Stimulated activated CD8-positive, alpha-beta memory T cell treated with anti-CD3 and anti-CD28 coated beads, Interleukin-4, amount 100 ng/mL, for 48 hours (primary cell): ENCODE results near the gene CEP85L.

Source experiments
- DNase-seq: peaks from one replicate; pipeline ENCODE4 v3.0.0-alpha.2; 2020

The CEP85L gene

DNA sequence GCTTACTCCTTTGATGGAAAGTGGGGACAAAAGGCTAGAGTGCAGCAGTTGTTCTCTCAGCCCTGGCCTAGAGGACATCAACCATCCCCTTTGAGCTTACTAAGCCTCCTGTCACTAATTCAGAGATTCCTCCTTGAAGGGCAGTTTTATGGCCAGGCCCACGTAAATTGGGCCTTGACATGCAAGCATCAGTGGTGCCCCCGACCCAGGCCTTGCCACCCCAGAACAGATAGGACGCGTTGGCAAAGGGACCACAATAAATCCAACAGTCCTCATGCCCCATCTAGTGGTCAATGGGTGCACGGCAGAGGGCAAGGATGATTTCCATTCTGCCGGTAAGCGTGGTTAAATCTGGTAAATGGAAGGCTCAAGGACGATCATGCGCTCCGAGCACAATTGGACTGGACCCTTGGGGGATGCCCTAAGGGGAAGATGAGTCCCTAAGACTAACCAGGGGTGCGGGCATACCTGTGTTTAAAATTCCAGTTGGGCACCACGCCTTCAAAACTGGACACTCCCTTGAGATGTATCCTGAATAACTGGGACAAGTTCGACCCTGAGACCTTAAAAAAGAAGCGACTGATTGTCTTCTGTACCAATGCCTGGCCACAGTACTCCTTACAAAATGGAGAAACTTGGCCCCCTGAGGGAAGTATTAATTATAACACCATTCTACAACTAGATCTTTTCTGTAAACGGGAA lies 32.6 kb downstream of the CEP85L start:
- DNase-seq = peak; percentile 78

DNA sequence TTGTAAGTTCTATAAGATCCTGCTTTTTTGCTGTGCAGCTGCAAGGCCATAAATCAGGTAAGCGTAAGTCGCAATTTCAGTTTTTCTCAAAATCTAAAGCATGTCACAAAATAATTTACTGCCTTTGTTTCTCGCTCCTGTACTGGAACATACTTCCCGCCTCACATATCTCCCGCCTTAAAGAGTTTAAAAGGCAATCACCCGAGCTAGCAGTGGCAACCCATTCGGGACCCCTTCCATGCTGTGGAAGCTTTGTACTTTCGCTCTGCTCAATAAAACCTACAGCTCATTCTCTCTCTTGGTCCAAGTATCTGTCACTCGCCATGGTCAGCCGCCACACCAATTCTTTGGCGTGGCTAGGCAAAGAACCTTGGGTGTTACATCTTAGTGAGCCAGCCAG lies 34.0 kb downstream of the CEP85L start:
- no peak for DNase-seq

DNA sequence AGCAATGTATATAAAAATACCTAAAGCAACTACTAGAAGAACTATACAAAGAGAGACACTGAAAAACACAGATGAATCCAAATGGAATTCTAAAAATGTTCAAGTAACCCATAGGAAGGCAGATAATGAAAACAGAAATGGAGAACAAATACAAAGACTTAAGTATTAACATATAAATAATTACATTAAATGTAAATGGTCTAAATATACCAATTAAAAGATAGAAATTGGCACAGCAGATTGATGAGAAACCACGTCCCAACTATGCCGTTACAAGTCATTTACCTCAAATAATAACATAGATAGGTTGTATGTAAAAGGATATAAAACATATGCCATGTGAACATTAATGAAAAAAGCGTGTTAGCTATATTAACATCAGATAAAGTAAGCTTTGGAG lies 40.1 kb downstream of the CEP85L start:
- no peak for DNase-seq

DNA sequence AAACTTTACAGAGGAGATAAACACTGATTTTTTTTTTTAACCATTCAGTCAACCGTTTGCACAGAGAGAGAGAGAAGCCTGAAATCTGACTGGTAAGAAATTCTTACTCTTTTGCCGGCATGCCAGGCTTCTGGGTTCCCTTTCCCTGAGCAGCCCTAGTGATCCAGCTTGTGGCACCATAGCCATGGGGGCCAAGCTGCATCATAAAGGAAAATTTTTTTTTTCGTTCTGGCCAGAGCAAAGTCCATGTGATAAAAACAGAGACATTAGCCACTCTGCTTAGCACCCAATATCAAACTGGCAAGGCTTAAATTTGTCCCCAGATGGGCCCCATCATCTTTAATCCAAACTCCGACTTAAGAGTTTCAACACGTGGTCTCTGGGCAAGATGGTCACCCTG lies 44.5 kb downstream of the CEP85L start:
- DNase-seq = no peak

DNA sequence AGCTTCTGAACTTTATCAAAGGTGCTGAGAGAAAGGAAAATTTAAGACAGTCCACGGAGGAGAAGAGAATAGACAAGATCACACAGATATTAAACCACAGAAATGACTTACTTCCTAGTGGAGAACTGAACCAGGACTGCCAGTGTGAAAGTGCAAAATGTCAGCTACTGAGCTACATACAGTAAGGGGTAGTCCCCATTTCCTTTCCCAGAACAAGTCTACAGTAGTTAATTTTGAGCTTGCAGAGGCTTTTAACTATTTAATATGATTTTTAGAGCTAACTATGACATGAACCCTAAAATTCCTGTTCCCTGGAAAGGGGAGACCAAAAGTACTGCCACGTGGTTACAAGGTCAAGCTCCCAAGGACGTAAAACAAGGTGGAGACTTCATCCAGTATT lies 45.1 kb downstream of the CEP85L start:
- DNase-seq = no peak

DNA sequence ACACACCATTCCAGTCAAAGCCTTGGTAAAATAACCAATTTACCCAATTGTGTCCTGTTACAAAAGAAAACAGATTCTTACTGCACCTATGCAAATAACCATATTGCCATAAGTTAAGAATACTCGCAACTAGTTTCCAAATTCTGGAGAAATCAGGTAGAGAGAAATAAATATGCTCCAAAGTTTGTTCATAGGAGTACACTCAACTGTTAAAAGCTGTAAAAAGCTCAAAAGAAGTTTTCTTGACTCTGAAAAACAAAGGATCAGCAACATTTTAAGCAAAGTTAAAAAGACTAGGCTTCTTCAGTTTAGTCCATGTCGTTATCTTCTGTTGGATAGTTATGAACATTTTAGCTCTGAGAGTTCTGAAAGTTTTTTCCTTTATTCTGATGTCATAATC lies 48.0 kb downstream of the CEP85L start:
- DNase-seq = no peak

DNA sequence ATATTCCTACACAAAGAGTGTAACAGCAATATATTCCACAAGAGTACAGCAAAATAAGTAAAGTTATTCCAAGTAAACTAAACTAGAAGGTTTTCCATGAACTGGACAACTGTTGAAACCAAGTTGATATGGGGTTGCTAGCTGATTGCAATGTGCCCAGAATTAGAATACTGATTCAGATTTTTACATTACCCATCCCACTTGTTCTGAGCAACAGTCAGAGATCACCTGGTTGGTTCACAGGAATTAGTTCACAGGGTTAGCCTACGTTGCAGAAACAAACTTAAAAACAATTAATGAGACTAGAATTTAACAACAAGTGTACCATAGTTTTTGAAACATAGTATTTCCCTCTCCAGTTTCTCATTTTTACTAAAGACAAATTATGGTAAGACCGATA lies 49.1 kb downstream of the CEP85L start:
- no peak for DNase-seq

DNA sequence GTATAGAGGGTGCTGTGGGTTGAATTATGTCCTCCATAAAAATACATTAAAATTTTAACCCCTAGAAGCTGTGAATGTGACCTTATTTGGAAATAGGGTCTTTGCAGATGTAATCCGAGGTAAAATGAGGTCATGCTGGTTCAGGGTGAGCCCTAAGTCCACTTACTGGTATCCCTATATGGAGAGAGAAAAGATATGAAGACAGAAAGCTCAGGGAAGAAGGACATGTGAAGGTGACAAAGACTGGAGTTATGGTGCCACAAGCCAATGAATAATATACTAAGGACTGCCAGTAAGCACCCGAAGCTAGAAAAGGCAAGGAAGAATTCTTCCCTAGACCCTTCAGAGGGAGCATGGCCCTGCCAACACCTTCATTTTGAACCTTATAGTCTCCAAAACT lies 53.1 kb downstream of the CEP85L start:
- no peak for DNase-seq

DNA sequence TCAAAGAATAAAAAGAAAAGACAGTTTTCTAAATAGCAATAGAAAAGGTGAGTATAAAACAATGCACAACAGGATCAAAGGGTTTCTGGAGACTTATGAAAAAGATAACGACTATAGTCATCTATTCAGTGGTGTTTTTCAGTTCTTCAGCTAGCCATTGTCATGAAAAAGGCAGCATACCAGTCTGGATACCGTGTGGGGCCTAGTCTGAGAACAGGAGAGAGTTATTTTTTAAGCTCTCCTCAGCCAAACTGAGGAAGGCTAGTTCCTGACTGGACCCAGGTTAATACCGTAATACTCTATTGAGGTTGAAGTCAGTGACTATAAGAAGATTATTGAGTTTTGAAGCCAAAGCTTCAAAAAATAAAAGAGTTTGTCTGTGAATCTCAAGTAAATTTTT lies 53.8 kb downstream of the CEP85L start:
- no peak for DNase-seq

DNA sequence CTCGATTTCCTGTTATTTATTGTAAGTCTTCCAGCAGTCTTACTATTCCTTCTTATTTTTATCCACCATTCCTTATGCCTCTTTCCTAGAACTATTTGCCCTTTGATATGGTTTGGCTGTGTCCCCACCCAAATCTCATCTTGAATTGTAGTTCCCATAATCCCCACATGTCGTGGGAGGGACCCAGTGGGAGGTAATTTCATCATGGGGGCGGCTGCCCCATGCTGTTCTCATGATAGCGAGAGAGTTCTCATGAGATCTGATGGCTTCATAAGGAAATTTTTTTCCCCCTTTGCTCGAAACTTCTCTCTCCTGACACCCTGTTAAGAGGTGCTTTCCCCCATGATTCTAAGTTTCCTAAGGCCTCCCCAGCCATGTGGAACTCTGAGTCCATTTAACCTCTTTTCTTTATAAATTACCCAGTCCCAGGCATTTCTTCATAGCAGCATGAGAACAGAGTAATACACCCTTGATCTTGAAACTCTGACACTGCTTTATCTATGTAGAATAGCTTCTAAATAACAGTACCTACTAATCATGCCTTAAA lies 54.5 kb downstream of the CEP85L start:
- no peak for DNase-seq

DNA sequence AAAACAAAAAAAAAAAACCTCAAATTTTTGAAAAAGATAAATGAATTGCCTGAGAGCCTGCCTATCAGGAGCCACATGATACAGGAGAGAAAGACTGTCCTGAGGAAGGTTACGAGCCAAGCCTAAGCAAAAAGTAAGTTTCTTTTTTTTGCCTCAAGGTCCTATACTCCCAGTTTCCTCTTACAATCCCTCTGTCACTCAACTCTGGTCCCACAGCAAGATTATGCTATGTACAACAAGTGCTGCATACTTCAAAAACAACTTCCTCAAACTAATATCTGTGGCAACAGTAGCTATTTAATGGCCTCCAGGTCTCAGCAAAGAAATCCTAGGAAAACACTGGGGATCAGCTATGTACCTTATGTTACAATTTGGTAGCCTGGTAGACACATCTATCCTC lies 56.5 kb downstream of the CEP85L start:
- no peak for DNase-seq

DNA sequence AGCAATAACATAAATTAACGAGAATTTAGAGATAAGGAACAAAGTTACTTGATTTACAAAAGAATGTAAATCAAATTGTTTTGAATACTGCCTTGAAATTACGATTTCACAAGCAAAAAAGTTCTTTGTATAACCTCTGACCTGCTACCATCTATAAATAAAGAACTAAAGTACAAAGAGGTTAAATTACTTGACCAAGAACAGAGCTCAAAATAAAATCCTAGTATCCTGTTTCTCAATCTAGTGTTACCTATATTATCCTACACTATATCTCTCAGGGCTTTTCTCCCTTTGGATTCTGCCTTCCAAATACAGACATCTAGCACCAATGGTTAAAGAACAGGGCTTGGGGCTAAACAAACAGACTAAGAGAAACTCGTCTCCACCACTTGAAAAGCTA lies 59.5 kb downstream of the CEP85L start:
- no peak for DNase-seq

DNA sequence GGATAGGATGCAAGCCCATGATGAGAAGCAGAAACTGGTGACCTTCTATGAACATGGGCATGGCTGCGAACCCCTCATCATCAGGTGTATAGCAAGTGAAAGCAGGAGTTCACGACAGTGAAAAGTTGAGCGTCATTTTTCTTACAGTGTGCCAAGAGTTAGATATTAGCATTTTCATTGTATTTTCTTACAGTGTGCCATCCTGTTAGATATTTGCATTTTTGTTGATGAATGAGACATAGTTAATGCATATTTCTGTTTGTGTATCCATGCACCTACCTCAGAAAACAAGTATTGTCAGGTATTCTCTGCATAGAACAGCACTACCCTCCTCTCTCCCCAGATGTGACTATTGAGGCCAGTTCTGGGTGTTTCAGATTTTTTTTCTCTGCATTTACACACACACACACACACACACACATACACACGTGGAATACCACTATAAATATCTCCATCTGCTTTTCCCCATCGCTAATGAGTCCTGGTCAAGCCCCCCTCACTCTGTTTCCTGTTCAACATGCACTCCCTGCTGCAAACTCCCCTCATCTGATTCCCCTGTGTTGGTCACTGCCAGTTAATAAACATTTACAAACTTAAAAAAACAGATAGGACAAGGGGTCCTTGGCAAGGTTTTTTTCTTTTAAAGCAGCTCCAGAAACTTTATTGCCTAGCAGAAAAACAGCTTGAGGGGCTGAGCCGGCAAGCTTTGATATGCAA lies 61.6 kb downstream of the CEP85L start:
- DNase-seq = no peak

DNA sequence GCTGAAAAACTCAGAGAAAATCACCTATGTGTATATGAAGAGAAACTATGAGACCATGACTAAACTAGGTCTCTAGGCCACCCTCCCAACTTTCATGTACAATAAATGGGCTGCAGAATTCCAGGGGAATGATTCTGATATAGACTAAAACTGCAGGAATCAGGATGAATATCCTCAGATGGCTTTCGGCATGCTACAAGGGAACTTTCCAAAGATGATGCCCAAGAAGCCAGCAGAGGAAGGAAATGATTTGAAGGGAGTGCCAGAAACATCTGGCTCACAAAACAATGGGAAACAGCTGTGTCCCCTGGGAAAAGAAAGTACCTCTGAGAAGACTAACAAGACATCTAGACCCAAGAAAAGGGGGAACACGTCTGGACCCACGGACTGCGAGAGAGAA lies 62.2 kb downstream of the CEP85L start:
- DNase-seq = no peak

DNA sequence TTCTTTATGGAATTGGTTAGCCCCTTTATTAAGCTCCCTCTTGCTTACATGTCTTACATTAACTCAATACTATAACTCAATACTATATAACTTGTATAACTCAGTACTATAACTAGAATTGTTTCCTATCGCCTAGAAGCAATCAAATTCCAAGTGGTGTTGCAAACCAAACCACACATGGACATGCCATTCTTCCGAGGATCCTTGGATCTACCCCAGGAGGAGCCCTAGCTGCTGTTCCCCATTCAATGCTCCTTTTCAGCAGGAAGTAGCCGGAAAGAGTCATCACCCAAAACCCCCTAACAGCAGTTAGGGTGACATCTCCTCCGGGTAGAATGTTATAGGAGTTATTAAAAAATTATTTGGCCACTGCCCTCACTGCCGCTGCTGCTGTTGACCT lies 62.8 kb downstream of the CEP85L start:
- DNase-seq = no peak

DNA sequence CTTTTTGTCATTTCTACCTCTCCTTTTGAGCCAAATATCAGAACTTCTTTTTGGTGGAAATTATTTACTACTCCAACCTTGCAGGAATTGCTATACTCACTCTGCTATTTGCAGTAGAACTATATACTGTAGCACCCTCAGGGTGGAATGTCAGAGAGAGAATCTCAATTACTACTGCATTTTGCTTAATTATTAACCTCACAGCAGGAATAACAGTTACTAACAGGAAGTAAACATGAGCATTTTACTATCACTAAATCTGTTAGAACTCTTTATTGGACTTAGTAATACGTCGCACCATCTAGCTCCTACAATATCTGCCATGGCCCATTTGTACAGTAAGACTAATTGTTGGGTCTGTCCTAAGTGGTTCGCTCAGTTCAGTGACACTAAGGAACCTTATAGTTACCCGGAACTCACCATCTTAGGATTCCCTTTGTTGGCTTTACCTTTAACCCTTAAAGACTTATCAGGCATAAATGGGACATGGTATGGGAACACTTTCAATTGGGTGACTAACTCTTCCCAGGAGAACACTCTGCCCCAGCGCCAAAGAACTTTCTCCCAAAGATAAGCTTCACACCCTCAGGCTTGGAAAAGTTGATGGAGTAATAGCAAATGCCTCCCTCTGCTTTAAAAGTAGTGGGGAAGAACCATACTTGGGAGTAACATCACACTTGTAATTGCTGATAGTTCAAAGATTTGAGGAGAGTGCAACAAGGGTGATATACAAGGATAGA lies 64.5 kb downstream of the CEP85L start:
- no peak for DNase-seq

DNA sequence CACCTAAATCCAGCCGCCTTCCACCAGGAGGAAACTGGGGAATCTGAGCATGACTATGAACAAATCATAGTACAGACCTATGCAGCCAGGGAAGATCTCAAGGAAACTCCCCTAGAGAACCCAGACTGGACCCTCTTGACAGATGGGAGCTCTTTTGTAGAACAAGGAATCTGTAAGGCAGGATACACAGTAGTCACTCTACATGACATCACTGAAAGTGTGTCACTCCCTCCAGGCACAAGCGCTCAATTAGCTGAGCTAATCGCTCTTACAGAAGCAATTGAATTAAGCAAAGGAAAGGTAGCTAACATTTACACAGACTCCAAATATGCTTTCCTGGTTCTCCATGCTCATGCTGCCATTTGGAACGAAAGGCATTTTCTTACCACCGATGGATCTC lies 66.5 kb downstream of the CEP85L start:
- DNase-seq = no peak

DNA sequence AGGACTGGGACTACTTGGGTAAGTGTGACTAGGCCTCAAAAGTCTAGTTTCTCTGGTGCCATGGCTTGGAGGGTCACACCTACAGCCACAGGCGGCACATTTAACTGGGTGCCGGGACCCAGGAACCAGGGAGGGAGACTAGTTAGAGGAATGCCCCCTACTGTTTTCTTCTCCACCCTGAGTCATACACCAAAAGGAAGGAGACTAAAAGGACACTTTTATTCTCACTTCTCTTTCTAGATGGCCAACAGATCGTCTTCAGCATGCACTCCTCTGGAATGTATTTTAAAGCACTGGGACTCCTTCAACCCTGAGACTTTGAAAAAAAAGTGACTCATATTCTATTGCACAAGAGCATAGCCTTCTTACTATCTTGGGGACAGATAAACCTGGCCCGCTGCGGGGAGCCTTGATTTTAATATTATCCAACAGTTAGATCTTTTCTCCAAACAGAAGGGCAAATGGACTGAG lies 69.9 kb downstream of the CEP85L start:
- DNase-seq = no peak

DNA sequence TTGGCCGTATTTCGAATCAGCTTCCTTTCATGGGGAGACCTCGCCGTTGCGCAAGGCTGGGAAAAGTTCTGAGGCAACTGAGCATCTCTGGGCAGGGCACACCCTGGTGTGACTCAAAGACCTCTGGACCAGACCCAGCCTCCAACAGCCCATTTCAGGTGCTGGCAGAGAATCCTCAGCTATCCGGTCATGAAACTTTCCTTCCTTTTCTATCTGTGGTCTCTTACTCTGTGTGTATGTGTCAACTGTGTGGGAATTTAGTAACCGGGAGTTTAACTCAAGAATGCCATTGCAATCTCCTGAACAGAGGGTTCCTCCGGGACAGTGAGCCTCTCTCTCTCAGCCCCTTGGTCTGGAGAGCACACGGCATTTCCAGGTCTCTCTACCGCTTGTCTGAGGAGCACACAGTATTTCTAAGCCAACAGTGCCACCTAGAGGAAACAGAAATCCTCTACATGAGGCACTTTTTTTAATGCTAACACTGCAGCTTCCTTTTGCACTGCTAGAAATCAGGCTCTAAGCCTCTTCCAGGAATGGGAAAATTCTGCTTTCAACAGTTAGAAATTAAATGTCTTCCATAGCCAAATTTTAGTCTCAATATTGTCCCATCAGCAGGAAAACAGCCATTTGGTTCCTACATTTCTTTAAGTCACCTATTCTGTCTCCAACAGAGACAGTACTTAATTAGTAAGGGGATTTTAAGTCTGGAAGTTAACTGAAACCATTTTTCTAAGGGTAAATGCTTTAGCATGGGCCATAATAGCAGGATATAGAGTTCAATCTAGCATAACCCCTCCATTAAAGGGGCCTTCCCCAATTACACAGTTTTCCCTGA lies 70.6 kb downstream of the CEP85L start:
- no peak for DNase-seq

DNA sequence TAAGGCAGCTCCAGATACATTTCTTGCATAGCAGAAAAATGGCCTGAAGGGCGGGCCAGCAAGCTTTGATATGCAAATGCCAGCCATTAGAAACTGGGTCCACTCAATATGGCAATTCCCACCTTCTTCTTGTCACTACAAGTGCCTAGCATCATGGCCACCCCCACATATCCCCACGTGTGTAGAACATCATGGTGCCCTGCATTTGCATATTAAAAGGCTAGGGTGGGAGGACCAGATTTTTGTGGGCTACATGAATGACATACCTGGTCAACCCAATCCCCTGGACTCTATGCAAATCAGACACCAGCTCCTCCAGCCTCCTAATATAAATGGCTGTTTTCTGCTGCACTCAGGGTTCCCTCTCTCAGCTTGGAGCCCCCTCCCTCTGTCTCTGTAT lies 71.6 kb downstream of the CEP85L start:
- no peak for DNase-seq

DNA sequence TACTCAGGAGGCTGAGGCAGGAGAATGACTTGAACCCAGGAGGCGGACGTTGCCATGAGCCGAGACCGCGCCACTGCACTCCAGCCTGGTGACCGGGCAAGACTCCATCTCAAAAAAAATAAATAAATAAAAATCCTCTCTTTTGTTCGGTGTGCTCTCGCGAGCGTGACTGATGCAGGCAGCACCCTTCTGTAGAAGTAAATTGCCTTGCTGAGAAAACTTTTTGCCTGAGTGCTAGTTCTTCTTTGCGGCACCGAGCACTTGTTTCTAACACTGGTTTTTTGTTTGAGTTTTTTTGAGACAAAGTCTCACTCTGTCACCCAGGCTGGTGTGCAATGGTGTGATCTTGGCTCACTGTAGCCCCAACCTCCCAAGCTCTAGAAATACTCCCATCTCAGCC lies 72.8 kb downstream of the CEP85L start:
- DNase-seq = no peak

DNA sequence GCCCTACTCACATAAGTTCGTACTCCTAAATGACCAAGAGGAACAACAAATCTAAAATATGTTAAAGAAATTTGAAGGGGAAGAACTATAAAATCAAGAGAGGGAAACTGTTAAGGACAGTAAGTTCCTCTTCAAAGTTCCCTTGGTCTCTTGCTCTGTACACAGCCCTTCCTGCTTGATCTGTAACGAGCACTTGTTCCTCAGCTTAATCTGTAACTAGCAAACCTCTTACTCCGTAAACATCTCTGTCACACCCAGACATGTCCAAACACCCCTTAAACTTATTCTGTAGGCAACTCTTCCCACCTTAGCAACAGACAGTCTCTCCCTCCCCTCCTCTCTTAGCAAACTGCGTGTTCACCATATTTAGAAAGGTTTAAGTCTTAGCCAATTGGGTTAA lies 73.4 kb downstream of the CEP85L start:
- no peak for DNase-seq
